Kidney (tissue), 14 donors: Measurements from ENCODE around the gene ASPN. TPM values are rescaled to one million over a fixed set of nuclear protein-coding genes. Genes with fewer than 3 reads are reported as not detected.

Source experiments
- DNase-seq, 5 donors: peaks; one replicate each; pipeline ENCODE4 v3.0.0-alpha.2; 2013 to 2020
- FAIRE-seq: peaks from 2 replicates; lab custom pipeline; 2012; peaks lifted over from hg19 to GRCh38; lab: Jason Lieb, UNC
- H3K27ac ChIP-seq, 2 donors: one replicate each; pipeline ENCODE4 v1.7.0; 2013; ENCODE audit warnings: low read depth in 2 of 2, low read length in 2 of 2, inconsistent platforms in 1 of 2
- H3K27me3 ChIP-seq: one replicate; pipeline ENCODE4 v1.7.1; 2013; ENCODE audit warnings: low read length, inconsistent platforms; ENCODE audit not compliant: control insufficient read depth, insufficient read depth
- H3K36me3 ChIP-seq, 3 donors: one replicate each; pipeline versions ENCODE4 v1.7.0 to v1.7.1; 2013; ENCODE audit warnings: low read length in 3 of 3, control low read depth in 1 of 3, inconsistent platforms in 1 of 3; ENCODE audit not compliant: insufficient read depth in 3 of 3, control insufficient read depth in 2 of 3
- H3K4me1 ChIP-seq, 3 donors: one replicate each; pipeline versions ENCODE4 v1.7.0 to v1.7.1; 2013; ENCODE audit warnings: low read length in 3 of 3, inconsistent platforms in 1 of 3, low read depth in 1 of 3; ENCODE audit not compliant: control insufficient read depth in 2 of 3, insufficient read depth in 2 of 3
- H3K4me3 ChIP-seq, 3 donors: one replicate each; pipeline versions ENCODE4 v1.7.0 to v1.8.1; 2013; ENCODE audit warnings: low read length in 3 of 3, control low read depth in 1 of 3, inconsistent platforms in 1 of 3
- H3K9ac ChIP-seq, 3 donors: one replicate each; pipeline versions ENCODE4 v1.7.0 to v1.7.1; 2013; ENCODE audit warnings: low read length in 3 of 3, control low read depth in 1 of 3, inconsistent platforms in 1 of 3
- H3K9me3 ChIP-seq, 3 donors: one replicate each; pipeline versions ENCODE4 v1.7.0 to v1.7.1; 2013; ENCODE audit warnings: low read length in 3 of 3, control low read depth in 1 of 3, inconsistent platforms in 1 of 3; ENCODE audit not compliant: control insufficient read depth in 2 of 3, insufficient read depth in 1 of 3
- CTCF ChIP-seq: IDR thresholded peaks from 3 replicates; pipeline ENCODE4 v1.5.1; 2012; ENCODE audit warnings: mild to moderate bottlenecking, moderate library complexity, borderline replicate concordance; ENCODE audit not compliant: insufficient read depth; ENCODE audit errors: extremely low read depth
- intact Hi-C: fragments of 100-400 bp; cut with DNase I; formaldehyde crosslinking; loops from one replicate; pipeline ENCODE4 v1.11.1; 2022
- polyA plus RNA-seq: library from polyadenylated mRNA; stranded (reverse); fragments of 350-450 nt; fragmentation: Illumina TruSeq; extraction: RNeasy Lipid Tissue Mini Kit (QIAGEN cat#74804); gene quantifications from one replicate; pipeline ENCODE4 v1.2.3, GENCODE V29; 2014; ENCODE audit warnings: low read depth, low replicate concordance; ENCODE audit not compliant: insufficient read depth
- total RNA-seq: library from RNA; stranded (reverse); fragmentation: NEBNext Ultra II Directional; extraction: Animal tissue kit (Norgen Biotek cat#: 25700); gene quantifications from one replicate; pipeline ENCODE4 v1.2.1, GENCODE V29; 2021
- donor health status: control.
- donor health status: control.
- donor health status: control.
- donor health status: control.
- donor health status: control.
- donor health status: DM: yes; HTN: yes; CAD: no.
- donor health status: Normal renal cell carcinoma (clear cell type).

ASPN gene
- total and polyA plus RNA-seq, 2 donors from 2014 or later: 1.5 to 3.2 TPM

GRCh38 chr9:92509050-92509449 lies 26.7 kb upstream of the ASPN start:
- H3K9me3 ChIP-seq: no peaks in the 10 kb centered on the region
- DNase-seq (no peak), FAIRE-seq (no peak)
- no peak overlapping the region for H3K27ac ChIP-seq
- H3K4me1 ChIP-seq: no peaks in the 10 kb centered on the region
- H3K4me3 ChIP-seq: no peak overlapping the region
- intact Hi-C loops: no loop called here
- no peak for TF ChIP-seq CTCF
- no peaks in the 10 kb centered on the region for H3K27me3 ChIP-seq
- no peak overlapping the region for H3K9ac ChIP-seq
- no peaks in the 10 kb centered on the region for H3K36me3 ChIP-seq

- no peak for FAIRE-seq
- no peak for TF ChIP-seq CTCF
- Histone ChIP-seq H3K4me3 (no peak overlapping the region), H3K27ac (no peak overlapping the region), H3K36me3 (no peaks in the 10 kb centered on the region), H3K9me3 (no peaks in the 10 kb centered on the region), H3K27me3 (no peaks in the 10 kb centered on the region), H3K9ac (no peak overlapping the region), H3K4me1 (no peaks in the 10 kb centered on the region)
- intact Hi-C loops: no loop called here
- DNase-seq: no peak
These were observed 25.9 kb upstream of the ASPN start for GRCh38 chr9:92508018-92508820.

GRCh38 chr9:92507496-92507895 lies 25.2 kb upstream of the ASPN start:
- no peak overlapping the region for H3K9ac ChIP-seq
- H3K4me3 ChIP-seq: no peak overlapping the region
- TF ChIP-seq CTCF: no peak
- no peaks in the 10 kb centered on the region for H3K27me3 ChIP-seq
- no peaks in the 10 kb centered on the region for H3K4me1 ChIP-seq
- FAIRE-seq (no peak), DNase-seq (no peak)
- intact Hi-C loops: no loop called here
- H3K27ac ChIP-seq: no peak overlapping the region
- no peaks in the 10 kb centered on the region for H3K9me3 ChIP-seq
- H3K36me3 ChIP-seq: no peaks in the 10 kb centered on the region

GRCh38 chr9:92507005-92507404 lies 24.7 kb upstream of the ASPN start:
- TF ChIP-seq CTCF: no peak
- intact Hi-C loops: no loop called here
- FAIRE-seq (no peak), DNase-seq (no peak)
- H3K27ac ChIP-seq: no peak overlapping the region
- H3K36me3 ChIP-seq: no peaks in the 10 kb centered on the region
- H3K4me1 ChIP-seq: peaks cover 0 to under 1% (median 0%) of the 10 kb centered on the region in 3 donors
- no peaks in the 10 kb centered on the region for H3K27me3 ChIP-seq
- no peak overlapping the region for H3K9ac ChIP-seq
- no peak overlapping the region for H3K4me3 ChIP-seq
- no peaks in the 10 kb centered on the region for H3K9me3 ChIP-seq
